K562 (cell line): ENCODE results near the gene DIPK1A.

ENCODE experiments used
- CHD2 ChIP-seq: IDR thresholded peaks from 2 replicates; pipeline ENCODE4 v1.6.1; 2011; ENCODE audit warnings: low read depth, low read length
- IRF2 ChIP-seq: sonication (generic); formaldehyde crosslinking; IDR thresholded peaks from 2 replicates; pipeline ENCODE4 v1.8.1; 2022; ENCODE audit warnings: mild to moderate bottlenecking, missing genetic modification reagents
- JUND ChIP-seq, 2 experiments: IDR thresholded peaks; 2 replicates in 1 of 2; 3 replicates in 1 of 2; pipeline ENCODE4 v1.6.1; 2011; ENCODE audit warnings: borderline replicate concordance in 2 of 2, low read depth in 2 of 2, low read length in 2 of 2, improper control_type of control experiment in 1 of 2, missing biosample characterization in 1 of 2, missing genetic modification characterization in 1 of 2, missing genetic modification reagents in 1 of 2
- TF ChIP-seq, protein P1 (sequence below), 3 experiments: IDR thresholded peaks in 2 of 3; conservative IDR thresholded peaks in 1 of 3; 2 replicates each; pipeline ENCODE4 v1.5.1; 2011 to 2012; ENCODE audit warnings: low read length in 3 of 3, mild to moderate bottlenecking in 3 of 3, control low read depth in 2 of 3, improper control_type of control experiment in 1 of 3, inconsistent platforms in 1 of 3, low read depth in 1 of 3, mixed read lengths in 1 of 3, moderate library complexity in 1 of 3; ENCODE audit not compliant: insufficient read depth in 2 of 3
- TF ChIP-seq, protein P2 (sequence below): IDR thresholded peaks from 2 replicates; pipeline ENCODE4 v1.6.1; 2011; ENCODE audit warnings: borderline replicate concordance, low read depth, mild to moderate bottlenecking, moderate library complexity, low read length; ENCODE audit not compliant: insufficient read depth, poor library complexity, severe bottlenecking

DNA sequence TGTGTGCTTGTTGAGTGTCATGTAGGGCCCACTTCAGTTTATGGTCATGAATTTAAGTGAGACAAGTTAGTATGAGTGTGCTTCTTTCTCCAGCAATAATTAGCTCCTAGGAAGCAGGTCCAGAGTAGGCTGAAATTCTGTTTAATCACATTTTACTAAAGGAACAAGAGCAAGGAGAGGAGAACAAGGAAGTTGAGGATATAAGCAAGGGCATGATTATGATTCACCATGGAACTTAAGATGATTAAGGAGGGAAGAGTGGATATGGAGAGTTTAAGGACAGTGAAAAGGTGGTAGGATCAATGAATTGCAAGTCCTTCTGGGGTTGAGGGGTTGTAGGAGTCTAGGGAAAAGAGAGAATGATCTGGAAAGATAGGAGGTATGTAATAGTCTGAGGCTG is 3.1 kb upstream of the DIPK1A start:
- TF ChIP-seq, protein P1, sequence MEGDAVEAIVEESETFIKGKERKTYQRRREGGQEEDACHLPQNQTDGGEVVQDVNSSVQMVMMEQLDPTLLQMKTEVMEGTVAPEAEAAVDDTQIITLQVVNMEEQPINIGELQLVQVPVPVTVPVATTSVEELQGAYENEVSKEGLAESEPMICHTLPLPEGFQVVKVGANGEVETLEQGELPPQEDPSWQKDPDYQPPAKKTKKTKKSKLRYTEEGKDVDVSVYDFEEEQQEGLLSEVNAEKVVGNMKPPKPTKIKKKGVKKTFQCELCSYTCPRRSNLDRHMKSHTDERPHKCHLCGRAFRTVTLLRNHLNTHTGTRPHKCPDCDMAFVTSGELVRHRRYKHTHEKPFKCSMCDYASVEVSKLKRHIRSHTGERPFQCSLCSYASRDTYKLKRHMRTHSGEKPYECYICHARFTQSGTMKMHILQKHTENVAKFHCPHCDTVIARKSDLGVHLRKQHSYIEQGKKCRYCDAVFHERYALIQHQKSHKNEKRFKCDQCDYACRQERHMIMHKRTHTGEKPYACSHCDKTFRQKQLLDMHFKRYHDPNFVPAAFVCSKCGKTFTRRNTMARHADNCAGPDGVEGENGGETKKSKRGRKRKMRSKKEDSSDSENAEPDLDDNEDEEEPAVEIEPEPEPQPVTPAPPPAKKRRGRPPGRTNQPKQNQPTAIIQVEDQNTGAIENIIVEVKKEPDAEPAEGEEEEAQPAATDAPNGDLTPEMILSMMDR (IDR thresholded peaks at IDR 0.05 in 2 of 3, conservative IDR thresholded peaks at IDR 0.05 in 1 of 3; ENCODE audit: insufficient read depth in 2 of 3, low read depth in 1 of 3, low read length in 3 of 3): no peak
- no peak for TF ChIP-seq JUND (IDR thresholded peaks at IDR 0.05; ENCODE audit: borderline replicate concordance, low read depth, low read length)
- TF ChIP-seq JUND (tag; IDR thresholded peaks at IDR 0.05; ENCODE audit: borderline replicate concordance, low read depth, low read length): no peak
- TF ChIP-seq CHD2: no peak
- TF ChIP-seq IRF2 (CRISPR knock-in tag): no peak
- TF ChIP-seq, protein P2, sequence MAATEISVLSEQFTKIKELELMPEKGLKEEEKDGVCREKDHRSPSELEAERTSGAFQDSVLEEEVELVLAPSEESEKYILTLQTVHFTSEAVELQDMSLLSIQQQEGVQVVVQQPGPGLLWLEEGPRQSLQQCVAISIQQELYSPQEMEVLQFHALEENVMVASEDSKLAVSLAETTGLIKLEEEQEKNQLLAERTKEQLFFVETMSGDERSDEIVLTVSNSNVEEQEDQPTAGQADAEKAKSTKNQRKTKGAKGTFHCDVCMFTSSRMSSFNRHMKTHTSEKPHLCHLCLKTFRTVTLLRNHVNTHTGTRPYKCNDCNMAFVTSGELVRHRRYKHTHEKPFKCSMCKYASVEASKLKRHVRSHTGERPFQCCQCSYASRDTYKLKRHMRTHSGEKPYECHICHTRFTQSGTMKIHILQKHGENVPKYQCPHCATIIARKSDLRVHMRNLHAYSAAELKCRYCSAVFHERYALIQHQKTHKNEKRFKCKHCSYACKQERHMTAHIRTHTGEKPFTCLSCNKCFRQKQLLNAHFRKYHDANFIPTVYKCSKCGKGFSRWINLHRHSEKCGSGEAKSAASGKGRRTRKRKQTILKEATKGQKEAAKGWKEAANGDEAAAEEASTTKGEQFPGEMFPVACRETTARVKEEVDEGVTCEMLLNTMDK: no peak
